ENCODE measurements around the gene USP9X. TPM values are rescaled to one million over a fixed set of nuclear protein-coding genes. Genes with fewer than 3 reads are reported as not detected.

The USP9X gene
- total and polyA plus RNA-seq, 9 of the 15 experiments (the other 6 are each of a cell fraction or from before 2014, with no cell fraction given) = 10.9 to 47.8 (median 29.5) TPM

DNA sequence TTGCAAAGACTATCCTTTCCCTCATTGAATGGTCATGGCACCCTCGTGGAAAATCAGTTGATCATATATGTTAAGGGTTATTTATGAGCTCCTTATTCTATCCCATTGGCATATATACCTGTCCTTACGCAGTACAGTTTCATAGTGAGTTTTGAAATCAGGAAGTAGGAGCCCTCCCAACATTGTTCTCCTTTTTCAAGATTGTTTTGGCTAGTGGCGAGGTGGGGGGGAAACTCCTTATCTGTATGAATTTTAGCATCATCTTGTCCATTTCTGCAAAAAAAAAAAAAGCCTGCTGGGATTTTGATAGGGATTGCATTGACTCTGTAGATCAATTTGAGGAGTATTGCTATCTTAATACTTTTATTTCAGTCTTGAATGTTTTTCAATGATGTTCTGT is 2.5 kb upstream of the USP9X start (continued):
- no peak for TF ChIP-seq ZFP1 (CRISPR knock-in tag; IDR thresholded peaks at IDR 0.05)
- peak; percentile 48; the same call in 1 of the 2 replicates for TF ChIP-seq SPI1 (IDR thresholded peaks at IDR 0.05; ENCODE audit: borderline replicate concordance, low read depth, low read length)
- TF ChIP-seq, protein P1, sequence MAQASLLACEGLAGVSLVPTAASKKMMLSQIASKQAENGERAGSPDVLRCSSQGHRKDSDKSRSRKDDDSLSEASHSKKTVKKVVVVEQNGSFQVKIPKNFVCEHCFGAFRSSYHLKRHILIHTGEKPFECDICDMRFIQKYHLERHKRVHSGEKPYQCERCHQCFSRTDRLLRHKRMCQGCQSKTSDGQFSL (CRISPR knock-in tag; IDR thresholded peaks at IDR 0.05) = no peak
- TF ChIP-seq, protein P1 (tag; IDR thresholded peaks at IDR 0.05) = peak in 1 of 2 experiments; percentile 62; a peak in 1 of 4 replicates
- no peak for TF ChIP-seq ARNT (IDR thresholded peaks at IDR 0.05)
- TF ChIP-seq ATF1 (CRISPR knock-in tag; IDR thresholded peaks at IDR 0.05) = no peak
- no peak for TF ChIP-seq ATF1 (tag; IDR thresholded peaks at IDR 0.05)
- TF ChIP-seq ZNF384 (IDR thresholded peaks at IDR 0.05; ENCODE audit: low read depth, low read length) = 0 out of 2 replicates have a peak, but pooled peaks have one; percentile 59
- no peak for TF ChIP-seq ZNF699 (CRISPR knock-in tag; IDR thresholded peaks at IDR 0.05; ENCODE audit: insufficient replicate concordance)
- TF ChIP-seq GTF2F1 (IDR thresholded peaks at IDR 0.05; ENCODE audit: low read depth, low read length) = no peak
- no peak for TF ChIP-seq ZNF41 (CRISPR knock-in tag; conservative IDR thresholded peaks at IDR 0.05)
- TF ChIP-seq, protein P2, sequence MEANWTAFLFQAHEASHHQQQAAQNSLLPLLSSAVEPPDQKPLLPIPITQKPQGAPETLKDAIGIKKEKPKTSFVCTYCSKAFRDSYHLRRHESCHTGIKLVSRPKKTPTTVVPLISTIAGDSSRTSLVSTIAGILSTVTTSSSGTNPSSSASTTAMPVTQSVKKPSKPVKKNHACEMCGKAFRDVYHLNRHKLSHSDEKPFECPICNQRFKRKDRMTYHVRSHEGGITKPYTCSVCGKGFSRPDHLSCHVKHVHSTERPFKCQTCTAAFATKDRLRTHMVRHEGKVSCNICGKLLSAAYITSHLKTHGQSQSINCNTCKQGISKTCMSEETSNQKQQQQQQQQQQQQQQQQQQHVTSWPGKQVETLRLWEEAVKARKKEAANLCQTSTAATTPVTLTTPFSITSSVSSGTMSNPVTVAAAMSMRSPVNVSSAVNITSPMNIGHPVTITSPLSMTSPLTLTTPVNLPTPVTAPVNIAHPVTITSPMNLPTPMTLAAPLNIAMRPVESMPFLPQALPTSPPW (CRISPR knock-in tag; IDR thresholded peaks at IDR 0.05) = peak; percentile 45
- TF ChIP-seq RCOR1 (IDR thresholded peaks at IDR 0.05; ENCODE audit: borderline replicate concordance in 1 of 2, low read depth in 2 of 2, low read length in 2 of 2) = no peak
- TF ChIP-seq SOX6 (IDR thresholded peaks at IDR 0.05) = peak; percentile 58; the same call in 1 of the 2 replicates
- no peak; the same call in 1 of the 2 replicates for TF ChIP-seq ELF1 (tag; IDR thresholded peaks at IDR 0.05)
- no peak for TF ChIP-seq MTA3 (IDR thresholded peaks at IDR 0.05; ENCODE audit: borderline replicate concordance)
- TF ChIP-seq, protein P3, sequence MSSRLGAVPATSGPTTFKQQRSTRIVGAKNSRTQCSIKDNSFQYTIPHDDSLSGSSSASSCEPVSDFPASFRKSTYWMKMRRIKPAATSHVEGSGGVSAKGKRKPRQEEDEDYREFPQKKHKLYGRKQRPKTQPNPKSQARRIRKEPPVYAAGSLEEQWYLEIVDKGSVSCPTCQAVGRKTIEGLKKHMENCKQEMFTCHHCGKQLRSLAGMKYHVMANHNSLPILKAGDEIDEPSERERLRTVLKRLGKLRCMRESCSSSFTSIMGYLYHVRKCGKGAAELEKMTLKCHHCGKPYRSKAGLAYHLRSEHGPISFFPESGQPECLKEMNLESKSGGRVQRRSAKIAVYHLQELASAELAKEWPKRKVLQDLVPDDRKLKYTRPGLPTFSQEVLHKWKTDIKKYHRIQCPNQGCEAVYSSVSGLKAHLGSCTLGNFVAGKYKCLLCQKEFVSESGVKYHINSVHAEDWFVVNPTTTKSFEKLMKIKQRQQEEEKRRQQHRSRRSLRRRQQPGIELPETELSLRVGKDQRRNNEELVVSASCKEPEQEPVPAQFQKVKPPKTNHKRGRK (tag; IDR thresholded peaks at IDR 0.05) = no peak
- TF ChIP-seq ZNF583 (CRISPR knock-in tag; IDR thresholded peaks at IDR 0.05) = no peak
